Measurements from ENCODE around the gene FAF1. TPM values are rescaled to one million over a fixed set of nuclear protein-coding genes. Genes with fewer than 3 reads are reported as not detected.
"Not testable (repeated sequence)": the region's sequence is repeated elsewhere in the genome, so short reads cannot be mapped to it uniquely, and the experiment has no call there.

Gene FAF1
- polyA plus RNA-seq (ENCODE audit: insufficient read length): 72.3 TPM
- long read RNA-seq, donor 1, full-length matches to known transcripts: 6 of 6 reads
- long read RNA-seq, donor 1, partial matches to known transcripts: 0 of 6 reads
- long read RNA-seq, donor 1, other reads (novel, unspliced or antisense): 0 of 6 reads
- long read RNA-seq, donor 2, full-length matches to known transcripts: 5 of 5 reads
- long read RNA-seq, donor 2, partial matches to known transcripts: 0 of 5 reads
- long read RNA-seq, donor 2, other reads (novel, unspliced or antisense): 0 of 5 reads
- long read RNA-seq, donor 3, full-length matches to known transcripts: 5 of 5 reads
- long read RNA-seq, donor 3, partial matches to known transcripts: 0 of 5 reads
- long read RNA-seq, donor 3, other reads (novel, unspliced or antisense): 0 of 5 reads
- long read RNA-seq, donor 4: 0 reads
- long read RNA-seq, donor 5, full-length matches to known transcripts: 16 of 16 reads
- long read RNA-seq, donor 5, partial matches to known transcripts: 0 of 16 reads
- long read RNA-seq, donor 5, other reads (novel, unspliced or antisense): 0 of 16 reads
- long read RNA-seq, donor 6, full-length matches to known transcripts: 8 of 8 reads
- long read RNA-seq, donor 6, partial matches to known transcripts: 0 of 8 reads
- long read RNA-seq, donor 6, other reads (novel, unspliced or antisense): 0 of 8 reads
- long read RNA-seq, donor 7, full-length matches to known transcripts: 2 of 12 reads
- long read RNA-seq, donor 7, partial matches to known transcripts: 10 of 12 reads
- long read RNA-seq, donor 7, other reads (novel, unspliced or antisense): 0 of 12 reads
- long read RNA-seq, donor 8, full-length matches to known transcripts: 1 of 1 reads
- long read RNA-seq, donor 8, partial matches to known transcripts: 0 of 1 reads
- long read RNA-seq, donor 8, other reads (novel, unspliced or antisense): 0 of 1 reads

DNA sequence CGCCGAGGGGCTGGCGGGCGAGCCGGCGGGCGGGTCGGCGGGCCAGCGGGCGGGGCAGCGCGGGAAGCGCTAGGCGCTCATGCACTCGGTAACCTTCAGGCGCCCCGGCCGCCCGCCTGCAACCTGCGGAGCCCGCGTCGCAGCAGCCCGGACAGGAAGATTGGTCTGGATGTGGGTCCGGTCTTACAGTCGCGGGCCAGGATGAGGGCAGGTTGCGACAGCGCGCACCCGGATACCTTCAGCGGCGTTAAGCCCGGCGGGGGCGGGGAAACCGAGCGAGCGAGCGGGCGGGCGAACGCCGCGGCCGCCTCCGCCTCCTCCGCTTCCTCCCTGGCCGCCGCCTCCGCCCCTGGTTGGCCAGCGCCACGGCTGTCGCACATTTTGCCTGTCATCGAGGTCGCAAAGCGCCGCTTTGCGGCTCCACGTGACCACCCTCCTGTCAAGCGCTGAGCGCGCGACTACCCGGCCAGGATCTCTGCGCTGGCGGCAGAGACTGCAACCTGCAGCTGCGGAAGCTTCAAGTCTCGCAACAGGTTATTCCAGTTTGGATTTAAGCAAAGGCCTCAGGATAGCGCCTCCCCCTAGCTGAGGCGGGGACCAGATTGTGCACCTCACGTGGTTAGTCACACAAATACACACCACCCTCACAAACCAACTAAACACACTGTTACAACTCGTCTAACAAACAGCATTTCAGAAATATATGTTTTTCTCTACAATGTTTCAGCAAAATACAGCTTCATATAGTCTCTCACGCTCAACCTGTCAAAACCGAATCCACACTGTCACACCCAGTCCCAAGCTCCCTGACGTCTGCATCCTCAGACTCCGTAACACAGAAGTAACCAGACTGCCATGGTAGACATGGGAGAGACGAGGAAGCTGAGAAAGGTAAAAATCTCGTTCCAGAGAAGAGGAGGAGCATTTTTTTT lies at the start of gene FAF1:
TSS of gene FAF1 (minus strand) at position 355 of the 932 bp plus-strand sequence. CDS start 456 bp downstream, outside the sequence.
- peak; percentile 95 for DNase-seq

DNA sequence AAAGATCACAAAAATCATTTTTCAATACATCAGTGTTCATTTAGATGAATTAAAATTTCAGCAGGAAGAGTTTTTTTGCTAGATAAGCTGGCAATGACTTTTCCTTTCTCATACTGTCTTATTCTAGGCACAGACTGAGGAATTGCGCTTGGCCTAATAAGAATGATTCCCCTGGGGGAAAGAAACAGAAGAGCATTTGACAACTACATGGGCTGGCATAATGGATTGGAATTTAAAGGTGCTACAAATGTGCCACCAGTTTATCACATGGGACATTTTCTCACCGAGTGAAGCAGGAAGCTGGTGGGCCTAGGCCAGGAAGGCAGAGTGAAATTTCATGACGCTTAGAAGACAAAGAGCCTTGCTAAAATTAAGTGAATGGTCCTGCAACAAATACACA lies 49.3 kb upstream of the FAF1 start:
- no peak for DNase-seq

DNA sequence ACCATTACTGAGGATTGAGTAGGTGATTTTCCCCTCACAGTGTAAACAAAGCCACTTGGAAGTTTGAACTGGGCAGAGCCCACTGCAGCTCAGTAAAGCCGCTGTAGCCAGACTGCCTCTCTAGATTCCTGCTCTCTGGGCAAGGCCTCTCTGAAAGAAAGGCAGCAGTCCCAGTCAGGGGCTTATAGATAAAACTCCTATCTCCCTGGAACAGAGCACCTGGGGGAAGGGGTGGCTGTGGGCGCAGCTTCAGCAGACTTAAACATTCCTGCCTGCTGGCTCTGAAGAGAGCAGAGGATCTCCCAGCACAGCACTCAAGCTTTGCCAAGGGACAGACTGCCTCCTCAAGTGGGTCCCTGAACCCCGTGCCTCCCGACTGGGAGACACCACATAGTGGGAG lies 45.5 kb upstream of the FAF1 start:
- not testable (repeated sequence) for DNase-seq

- DNase-seq: no peak
These were observed 42.4 kb upstream of the FAF1 start for GRCh38 chr1:51002516-51002915.

DNA sequence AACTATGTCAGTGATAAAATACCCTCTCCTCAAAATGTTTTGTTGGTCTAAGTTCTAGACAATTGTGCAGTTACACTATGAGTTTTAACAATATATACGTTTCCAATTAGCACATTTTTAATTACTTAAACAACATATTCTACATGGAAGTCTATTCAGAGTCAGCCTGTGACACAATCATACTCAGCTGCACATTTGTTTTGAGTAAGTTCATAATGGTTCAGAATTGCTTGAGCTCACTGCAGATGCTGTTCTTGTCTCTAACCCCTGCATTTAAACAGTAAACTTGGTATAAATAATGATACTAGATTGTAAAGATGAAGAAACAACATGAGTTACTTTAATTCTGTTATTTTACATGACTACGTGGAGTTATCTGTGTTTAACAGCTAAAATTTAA lies 40.6 kb upstream of the FAF1 start:
- DNase-seq: no peak

DNA sequence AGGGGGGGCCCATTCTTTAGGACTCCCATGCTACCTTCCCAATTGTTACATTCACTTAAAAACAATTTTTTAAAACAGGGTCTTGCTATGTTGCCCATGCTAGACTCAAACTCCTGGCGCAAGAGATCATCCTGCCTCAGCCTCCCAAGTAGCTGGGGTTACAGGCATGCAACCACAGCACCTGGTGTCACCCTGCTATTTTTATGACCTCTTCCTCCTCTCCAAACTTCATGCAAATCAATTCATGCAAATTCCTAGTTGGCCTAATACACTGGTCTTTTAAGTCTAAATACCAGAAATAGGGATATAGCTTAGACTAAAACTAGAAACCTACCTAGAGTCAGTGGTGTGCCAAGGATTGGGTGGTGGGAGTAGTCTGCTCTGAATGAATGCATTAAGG lies 40.1 kb upstream of the FAF1 start:
- no peak for DNase-seq

GRCh38 chr1:50999375-50999774 lies 39.3 kb upstream of the FAF1 start:
- DNase-seq: not testable (repeated sequence)

DNA sequence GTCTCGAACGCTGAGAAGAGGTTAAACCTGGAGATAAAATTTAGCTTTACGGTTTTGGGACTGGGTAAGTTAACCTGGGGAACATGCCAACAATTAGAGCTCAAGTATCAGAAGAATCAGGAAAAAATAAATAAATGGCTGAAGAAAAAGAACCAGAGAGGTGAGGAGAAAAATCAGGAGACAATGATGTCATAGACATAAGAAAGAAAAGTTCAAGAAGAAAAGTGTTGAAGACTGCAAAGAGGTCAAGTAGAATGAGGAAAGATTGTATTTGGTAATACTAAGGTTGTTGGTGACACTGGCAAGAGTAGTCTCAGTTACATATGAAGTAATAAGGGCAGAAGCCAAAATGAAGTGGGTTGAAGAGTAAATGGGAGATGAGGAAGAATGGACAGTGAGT lies 36.0 kb upstream of the FAF1 start:
- DNase-seq: no peak

DNA sequence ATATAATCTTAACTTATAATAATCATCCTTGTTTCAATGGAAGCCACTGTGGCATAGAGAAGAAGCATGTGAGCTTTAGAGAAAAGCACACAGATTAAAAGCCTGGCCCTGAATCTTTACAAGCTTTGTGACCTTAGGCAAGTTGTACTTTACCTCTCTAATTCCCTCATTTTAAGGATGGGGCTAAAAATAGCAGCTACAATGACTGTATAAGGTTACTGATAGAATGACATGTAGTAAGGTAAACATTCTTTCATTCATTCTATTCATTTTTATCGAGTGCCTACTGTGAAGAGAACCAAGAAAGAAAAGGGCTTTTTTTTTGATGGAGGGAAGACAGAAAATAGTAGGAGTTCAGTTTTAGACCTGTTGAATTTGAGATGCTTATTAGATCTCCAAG lies 35.6 kb upstream of the FAF1 start:
- no peak for DNase-seq

- DNase-seq: no peak
These were observed 34.9 kb upstream of the FAF1 start for GRCh38 chr1:50994997-50995396.

- no peak for DNase-seq
These were observed 33.6 kb upstream of the FAF1 start for GRCh38 chr1:50993645-50994044.

DNA sequence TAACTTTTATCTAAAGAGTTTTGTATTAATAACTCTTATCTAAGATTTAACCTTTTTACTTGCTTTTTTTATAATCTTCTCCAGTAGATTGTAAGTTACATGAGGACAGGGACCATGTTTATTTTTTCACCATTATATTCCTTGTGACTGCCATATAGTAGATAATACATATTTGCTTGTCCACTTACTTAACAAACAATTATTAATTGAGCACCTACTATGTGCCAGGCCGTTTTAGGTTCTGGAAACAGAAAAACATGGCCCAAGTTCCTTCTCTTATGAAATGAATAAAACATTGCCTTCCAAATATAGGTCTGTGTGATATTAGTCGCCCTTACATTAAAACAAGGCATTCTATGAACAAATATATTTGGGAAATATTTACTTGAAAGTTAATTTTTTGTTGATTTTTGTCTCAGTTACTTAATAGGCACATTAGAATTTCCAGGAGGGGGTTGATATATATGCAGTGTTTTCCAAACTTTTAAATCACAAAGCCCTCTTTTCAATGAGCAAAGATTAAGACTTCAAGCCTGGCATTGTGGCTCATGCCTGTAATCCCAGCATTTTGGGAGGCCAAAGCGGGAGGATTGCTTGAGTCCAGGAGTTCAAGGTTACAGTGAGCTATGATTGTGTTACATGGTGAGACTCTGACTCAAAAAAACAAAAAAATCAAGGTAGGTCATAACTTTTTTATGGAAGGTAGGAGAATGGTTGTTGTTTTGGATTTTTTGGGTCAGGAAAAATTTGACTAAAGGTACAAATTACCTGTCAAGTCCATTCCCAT lies 32.7 kb upstream of the FAF1 start:
- no peak for DNase-seq

- no peak for DNase-seq
These were observed 29.6 kb upstream of the FAF1 start for GRCh38 chr1:50989694-50990093.

DNA sequence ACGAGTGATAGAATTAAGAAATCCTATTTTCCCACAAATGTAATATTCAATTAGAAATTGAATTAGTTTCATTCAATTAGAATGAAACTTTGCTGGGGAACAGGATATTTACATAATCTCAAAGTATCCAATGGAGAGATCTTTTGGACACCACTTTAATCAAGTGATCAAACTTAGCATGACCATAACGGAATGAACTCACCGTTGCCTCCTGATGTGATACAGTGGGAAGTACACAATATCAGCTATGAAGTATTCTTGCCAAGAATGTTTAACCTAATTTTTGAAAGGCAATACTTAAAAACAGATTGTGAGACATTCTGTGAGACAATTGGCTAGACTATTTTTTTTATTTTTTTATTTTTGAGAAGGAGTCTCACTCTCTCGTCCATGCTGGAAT lies 26.6 kb upstream of the FAF1 start:
- no peak for DNase-seq

- DNase-seq: no peak
These were observed 25.0 kb upstream of the FAF1 start for GRCh38 chr1:50985094-50985493.

DNA sequence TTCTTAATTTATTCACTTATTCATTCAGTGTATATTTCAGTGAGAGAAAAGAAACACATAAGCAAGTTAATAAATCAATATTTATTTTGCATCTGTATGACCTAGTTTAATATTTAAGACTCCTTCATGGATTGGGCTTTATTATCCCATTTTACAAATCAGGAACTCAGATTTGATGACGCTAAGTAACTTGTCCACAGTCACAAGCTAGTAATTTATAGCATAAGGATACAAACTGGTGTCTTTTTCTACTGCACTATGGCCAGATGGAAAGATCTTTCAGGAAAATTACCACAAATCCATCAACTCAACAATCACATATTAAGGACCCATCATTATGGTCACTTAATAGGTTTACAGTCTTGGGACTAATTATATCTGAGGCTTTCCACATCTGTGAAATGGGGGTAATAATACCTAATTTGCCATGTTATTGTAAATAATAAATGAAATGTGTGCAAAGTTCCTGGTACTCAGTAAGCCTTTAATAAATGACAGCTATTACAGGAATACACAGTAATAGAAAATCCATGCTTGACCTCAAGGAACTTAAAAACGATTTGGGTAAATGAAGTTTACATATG lies 23.2 kb upstream of the FAF1 start:
- no peak for DNase-seq

DNA sequence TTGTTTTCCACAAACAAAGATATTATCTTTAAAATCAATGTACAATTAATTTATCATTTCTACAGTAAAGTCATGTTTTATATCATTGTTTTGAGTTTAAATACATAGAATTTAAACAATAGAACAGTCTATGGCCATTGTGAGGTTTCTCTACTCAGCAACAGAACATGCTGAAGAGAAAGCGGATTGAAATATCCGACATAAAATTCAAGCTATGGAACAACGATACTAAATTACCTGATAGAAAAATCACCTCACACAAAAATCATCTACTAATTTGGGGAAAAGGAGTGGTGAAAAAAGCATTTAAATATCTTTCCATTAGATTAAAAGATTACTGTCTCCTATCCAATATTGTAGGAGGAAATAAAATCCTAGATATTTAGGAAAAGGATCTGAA lies 22.5 kb upstream of the FAF1 start:
- no peak for DNase-seq

DNA sequence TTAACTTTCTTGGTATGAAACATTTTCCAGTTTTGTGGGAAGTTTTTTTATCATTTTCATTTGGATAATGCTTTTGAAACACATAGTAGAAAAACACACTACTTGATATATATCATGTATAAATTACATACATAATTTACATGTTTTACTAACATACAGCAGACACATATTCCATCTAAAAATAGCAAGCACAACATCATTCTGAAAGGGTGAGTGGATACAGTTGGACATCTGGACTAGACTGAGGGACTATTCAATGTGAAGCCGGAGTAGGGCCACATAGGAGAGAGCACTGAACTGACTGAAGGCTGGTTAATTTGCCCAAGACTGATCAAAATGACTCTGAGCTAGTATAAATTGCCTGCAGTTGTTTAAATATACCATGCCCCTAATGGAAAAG lies 21.7 kb upstream of the FAF1 start:
- no peak for DNase-seq

DNA sequence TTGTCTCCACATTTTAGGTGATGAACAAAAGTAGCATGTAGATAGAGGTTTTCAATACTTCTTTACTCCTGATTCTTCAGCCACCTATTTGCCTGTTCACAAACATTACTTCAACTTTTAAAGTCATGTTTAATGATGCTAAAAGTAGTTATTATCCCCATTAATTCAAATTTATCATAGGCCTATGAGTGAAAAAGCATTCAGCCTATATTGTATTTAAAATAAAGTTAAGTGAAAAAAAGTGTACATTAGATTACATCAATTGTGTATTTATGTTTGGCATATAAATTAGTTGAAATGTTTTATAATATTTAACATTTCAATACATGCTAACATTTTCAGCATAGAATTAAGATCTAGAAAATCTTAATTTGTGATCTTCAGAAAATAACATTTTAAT lies 20.4 kb upstream of the FAF1 start:
- DNase-seq: no peak

DNA sequence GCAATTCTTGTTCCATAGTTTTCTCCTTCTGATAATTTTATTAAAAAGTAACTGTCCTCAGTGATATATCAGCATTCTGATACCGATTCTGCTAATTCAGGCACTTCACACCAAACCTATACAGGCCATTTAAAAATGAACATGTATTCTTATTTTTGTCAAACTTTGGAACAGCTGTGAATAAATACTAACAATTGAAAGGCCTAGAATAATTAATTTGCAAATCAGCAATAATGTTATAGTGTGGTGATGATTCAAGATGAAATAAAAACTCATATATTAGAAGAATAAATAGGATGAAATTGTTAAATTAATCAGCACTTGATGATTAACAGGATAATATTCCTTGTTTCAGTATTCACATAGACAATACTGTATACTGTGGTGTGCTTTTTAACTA lies 19.9 kb upstream of the FAF1 start:
- DNase-seq: no peak

Measured in left kidney (tissue), 8 donors.